Measurements from ENCODE around the gene CTNND2.

The CTNND2 gene

GRCh38 chr5:11520241-11520930 is 383.9 kb downstream of the CTNND2 start:
- no peaks in the 10 kb centered on the region for H3K27me3 ChIP-seq (replicated peaks; ENCODE audit: control insufficient read depth, insufficient read depth, low read length)
- TF ChIP-seq CTCF (IDR thresholded peaks at IDR 0.05; ENCODE audit: insufficient read depth, low read length, poor library complexity, severe bottlenecking) = no peak
- no peak for DNase-seq (ENCODE audit: extremely low read depth, insufficient read length)

GRCh38 chr5:11519236-11519635 is 385.0 kb downstream of the CTNND2 start:
- H3K36me3 ChIP-seq (ENCODE audit: control insufficient read depth, insufficient read depth, low read length) = no peaks in the 10 kb centered on the region
- DNase-seq (ENCODE audit: extremely low read depth, insufficient read length) = no peak
- H3K4me3 ChIP-seq (replicated peaks; ENCODE audit: low read depth, low read length) = no peak overlapping the region
- H3K27me3 ChIP-seq (replicated peaks; ENCODE audit: control insufficient read depth, insufficient read depth, low read length) = no peaks in the 10 kb centered on the region
- no peak for TF ChIP-seq CTCF (IDR thresholded peaks at IDR 0.05; ENCODE audit: insufficient read depth, low read length, poor library complexity, severe bottlenecking)

More at GRCh38 chr5:11520241-11520930, 383.9 kb downstream of the CTNND2 start:
- no peak overlapping the region for H3K4me3 ChIP-seq (replicated peaks; ENCODE audit: low read depth, low read length)
- H3K36me3 ChIP-seq (ENCODE audit: control insufficient read depth, insufficient read depth, low read length) = no peaks in the 10 kb centered on the region

- no peaks in the 10 kb centered on the region for H3K27me3 ChIP-seq (replicated peaks; ENCODE audit: control insufficient read depth, insufficient read depth, low read length)
- H3K4me3 ChIP-seq (replicated peaks; ENCODE audit: low read depth, low read length) = no peak overlapping the region
- no peak for TF ChIP-seq CTCF (IDR thresholded peaks at IDR 0.05; ENCODE audit: insufficient read depth, low read length, poor library complexity, severe bottlenecking)
- no peak for DNase-seq (ENCODE audit: extremely low read depth, insufficient read length)
- no peaks in the 10 kb centered on the region for H3K36me3 ChIP-seq (ENCODE audit: control insufficient read depth, insufficient read depth, low read length)
Measured at GRCh38 chr5:11518676-11519075, 385.6 kb downstream of the CTNND2 start.

- DNase-seq (ENCODE audit: extremely low read depth, insufficient read length) = no peak
- no peak for TF ChIP-seq CTCF (IDR thresholded peaks at IDR 0.05; ENCODE audit: insufficient read depth, low read length, poor library complexity, severe bottlenecking)
- H3K36me3 ChIP-seq (ENCODE audit: control insufficient read depth, insufficient read depth, low read length) = no peaks in the 10 kb centered on the region
- no peaks in the 10 kb centered on the region for H3K27me3 ChIP-seq (replicated peaks; ENCODE audit: control insufficient read depth, insufficient read depth, low read length)
- H3K4me3 ChIP-seq (replicated peaks; ENCODE audit: low read depth, low read length) = no peak overlapping the region
Measured at GRCh38 chr5:11514705-11515432, 389.4 kb downstream of the CTNND2 start.

- DNase-seq (ENCODE audit: extremely low read depth, insufficient read length) = no peak
- Histone ChIP-seq H3K36me3 (ENCODE audit: control insufficient read depth, insufficient read depth, low read length) (no peaks in the 10 kb centered on the region), H3K4me3 (replicated peaks; ENCODE audit: low read depth, low read length) (no peak overlapping the region), H3K27me3 (replicated peaks; ENCODE audit: control insufficient read depth, insufficient read depth, low read length) (no peaks in the 10 kb centered on the region)
- TF ChIP-seq CTCF (IDR thresholded peaks at IDR 0.05; ENCODE audit: insufficient read depth, low read length, poor library complexity, severe bottlenecking) = no peak
Measured at GRCh38 chr5:11511878-11512277, 392.4 kb downstream of the CTNND2 start.
